ENCODE results near the gene ADGRF5. TPM values are rescaled to one million over a fixed set of nuclear protein-coding genes. Genes with fewer than 3 reads are reported as not detected.

Gene ADGRF5, protein sequence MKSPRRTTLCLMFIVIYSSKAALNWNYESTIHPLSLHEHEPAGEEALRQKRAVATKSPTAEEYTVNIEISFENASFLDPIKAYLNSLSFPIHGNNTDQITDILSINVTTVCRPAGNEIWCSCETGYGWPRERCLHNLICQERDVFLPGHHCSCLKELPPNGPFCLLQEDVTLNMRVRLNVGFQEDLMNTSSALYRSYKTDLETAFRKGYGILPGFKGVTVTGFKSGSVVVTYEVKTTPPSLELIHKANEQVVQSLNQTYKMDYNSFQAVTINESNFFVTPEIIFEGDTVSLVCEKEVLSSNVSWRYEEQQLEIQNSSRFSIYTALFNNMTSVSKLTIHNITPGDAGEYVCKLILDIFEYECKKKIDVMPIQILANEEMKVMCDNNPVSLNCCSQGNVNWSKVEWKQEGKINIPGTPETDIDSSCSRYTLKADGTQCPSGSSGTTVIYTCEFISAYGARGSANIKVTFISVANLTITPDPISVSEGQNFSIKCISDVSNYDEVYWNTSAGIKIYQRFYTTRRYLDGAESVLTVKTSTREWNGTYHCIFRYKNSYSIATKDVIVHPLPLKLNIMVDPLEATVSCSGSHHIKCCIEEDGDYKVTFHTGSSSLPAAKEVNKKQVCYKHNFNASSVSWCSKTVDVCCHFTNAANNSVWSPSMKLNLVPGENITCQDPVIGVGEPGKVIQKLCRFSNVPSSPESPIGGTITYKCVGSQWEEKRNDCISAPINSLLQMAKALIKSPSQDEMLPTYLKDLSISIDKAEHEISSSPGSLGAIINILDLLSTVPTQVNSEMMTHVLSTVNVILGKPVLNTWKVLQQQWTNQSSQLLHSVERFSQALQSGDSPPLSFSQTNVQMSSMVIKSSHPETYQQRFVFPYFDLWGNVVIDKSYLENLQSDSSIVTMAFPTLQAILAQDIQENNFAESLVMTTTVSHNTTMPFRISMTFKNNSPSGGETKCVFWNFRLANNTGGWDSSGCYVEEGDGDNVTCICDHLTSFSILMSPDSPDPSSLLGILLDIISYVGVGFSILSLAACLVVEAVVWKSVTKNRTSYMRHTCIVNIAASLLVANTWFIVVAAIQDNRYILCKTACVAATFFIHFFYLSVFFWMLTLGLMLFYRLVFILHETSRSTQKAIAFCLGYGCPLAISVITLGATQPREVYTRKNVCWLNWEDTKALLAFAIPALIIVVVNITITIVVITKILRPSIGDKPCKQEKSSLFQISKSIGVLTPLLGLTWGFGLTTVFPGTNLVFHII (N-terminal part only)
- 6.7 and 13.7 TPM in 2 replicates for total RNA-seq

DNA sequence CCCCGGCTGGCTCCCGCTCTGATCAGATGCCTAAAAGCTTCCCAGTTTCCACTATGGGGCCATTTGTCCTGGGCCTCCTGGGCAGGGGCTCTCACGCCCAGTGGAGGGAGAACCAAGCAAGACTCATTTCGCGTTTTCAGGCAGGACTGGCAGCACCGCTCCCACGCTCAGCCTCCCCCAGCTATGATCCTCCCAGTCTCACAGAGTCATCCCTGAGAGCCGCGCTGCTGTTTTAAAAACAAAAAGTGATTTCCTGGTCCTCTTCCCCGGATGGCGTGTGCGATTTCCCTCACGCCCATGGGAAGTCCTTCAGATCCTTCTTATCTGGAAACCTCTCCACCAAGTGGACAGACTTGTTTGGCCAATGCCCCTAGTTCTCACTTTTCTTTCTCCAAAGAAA is at the start of gene ADGRF5:
TSS of gene ADGRF5 (minus strand) at position 208 of the 400 bp plus-strand sequence. CDS start 15,176 bp downstream, outside the sequence.

Other genes starting within 250 kb of the ADGRF5 start
- gene TDRD6, start 234.1 kb downstream of the ADGRF5 start, total RNA-seq: under 0.01 TPM in 2 replicates
- gene PLA2G7, start 186.6 kb downstream of the ADGRF5 start, total RNA-seq: 7.2 and 7.5 TPM in 2 replicates
- not detected in 2 replicates for gene ANKRD66, start 175.0 kb downstream of the ADGRF5 start, total RNA-seq
- gene MEP1A, start 128.5 kb downstream of the ADGRF5 start, total RNA-seq: not detected in 2 replicates
- gene ADGRF1, start 120.4 kb upstream of the ADGRF5 start, total RNA-seq: under 0.01 and 0.33 TPM in 2 replicates